ENCODE results near the gene CDC42EP3.

DNA sequence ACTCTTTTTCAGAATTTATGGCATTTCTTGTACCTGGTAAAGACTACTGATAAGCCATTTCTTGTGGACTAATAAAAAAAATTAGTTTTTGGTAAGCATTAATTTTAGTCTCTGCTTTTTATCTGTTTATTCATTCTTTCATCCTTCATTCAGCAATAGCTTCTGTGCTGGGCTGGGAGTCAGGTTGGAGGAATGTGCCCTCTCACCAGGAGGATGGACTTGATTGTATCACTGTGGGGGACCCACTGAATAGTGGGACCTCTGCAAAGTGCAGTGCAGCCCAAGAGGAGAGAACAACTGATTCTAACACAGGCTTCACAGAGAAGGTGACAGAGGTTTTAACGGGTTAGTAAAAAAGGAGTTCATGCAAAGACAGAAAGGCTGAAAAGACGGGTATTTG, 39.1 kb downstream of the CDC42EP3 start:
- TF ChIP-seq, protein P1, sequence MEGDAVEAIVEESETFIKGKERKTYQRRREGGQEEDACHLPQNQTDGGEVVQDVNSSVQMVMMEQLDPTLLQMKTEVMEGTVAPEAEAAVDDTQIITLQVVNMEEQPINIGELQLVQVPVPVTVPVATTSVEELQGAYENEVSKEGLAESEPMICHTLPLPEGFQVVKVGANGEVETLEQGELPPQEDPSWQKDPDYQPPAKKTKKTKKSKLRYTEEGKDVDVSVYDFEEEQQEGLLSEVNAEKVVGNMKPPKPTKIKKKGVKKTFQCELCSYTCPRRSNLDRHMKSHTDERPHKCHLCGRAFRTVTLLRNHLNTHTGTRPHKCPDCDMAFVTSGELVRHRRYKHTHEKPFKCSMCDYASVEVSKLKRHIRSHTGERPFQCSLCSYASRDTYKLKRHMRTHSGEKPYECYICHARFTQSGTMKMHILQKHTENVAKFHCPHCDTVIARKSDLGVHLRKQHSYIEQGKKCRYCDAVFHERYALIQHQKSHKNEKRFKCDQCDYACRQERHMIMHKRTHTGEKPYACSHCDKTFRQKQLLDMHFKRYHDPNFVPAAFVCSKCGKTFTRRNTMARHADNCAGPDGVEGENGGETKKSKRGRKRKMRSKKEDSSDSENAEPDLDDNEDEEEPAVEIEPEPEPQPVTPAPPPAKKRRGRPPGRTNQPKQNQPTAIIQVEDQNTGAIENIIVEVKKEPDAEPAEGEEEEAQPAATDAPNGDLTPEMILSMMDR (IDR thresholded peaks at IDR 0.05), result no peak
- TF ChIP-seq POLR2AphosphoS5 (IDR thresholded peaks at IDR 0.05) (no peak), POLR2A (IDR thresholded peaks at IDR 0.05) (no peak), EP300 (IDR thresholded peaks at IDR 0.05) (no peak)
